Stimulated activated CD4-positive, alpha-beta T cell treated with anti-CD3 and anti-CD28 coated beads, Interleukin-12 subunit alpha, Interleukin-12 subunit beta, amount 100 ng/mL, for 48 hours (primary cell): ENCODE data around the gene DNAH5.

Experiments used
- DNase-seq, 3 donors: peaks; one replicate each; pipeline ENCODE4 v3.0.0-alpha.2; 2020; ENCODE audit warnings: low read depth in 2 of 3, low spot score in 1 of 3

DNAH5 gene

DNA sequence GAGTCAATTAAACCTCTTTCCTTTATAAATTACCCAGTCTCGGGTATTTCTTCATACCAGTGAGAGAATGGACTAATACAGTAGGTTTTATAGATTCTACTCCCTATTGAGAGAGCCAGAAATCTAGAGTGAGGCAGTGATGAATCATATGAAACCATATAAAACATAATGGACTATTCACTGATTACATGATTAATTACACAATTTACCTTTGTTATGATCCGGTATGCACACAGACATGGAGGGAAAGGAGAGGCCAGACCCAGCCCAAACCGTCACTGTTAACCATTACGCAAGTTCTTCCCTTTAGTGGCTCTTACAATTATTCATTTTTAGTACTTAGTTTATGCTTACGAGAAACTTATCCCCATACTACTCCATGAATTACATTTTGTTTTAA, 205.0 kb downstream of the DNAH5 start:
- DNase-seq, result no peak

GRCh38 chr5:13735691-13736090, 208.8 kb downstream of the DNAH5 start:
- DNase-seq, result no peak

GRCh38 chr5:13731121-13731628, 213.3 kb downstream of the DNAH5 start:
- DNase-seq, result no peak

- DNase-seq, result no peak
These were observed 235.6 kb downstream of the DNAH5 start for GRCh38 chr5:13708906-13709305.

GRCh38 chr5:13708432-13708831, 236.1 kb downstream of the DNAH5 start:
- DNase-seq, result no peak

DNA sequence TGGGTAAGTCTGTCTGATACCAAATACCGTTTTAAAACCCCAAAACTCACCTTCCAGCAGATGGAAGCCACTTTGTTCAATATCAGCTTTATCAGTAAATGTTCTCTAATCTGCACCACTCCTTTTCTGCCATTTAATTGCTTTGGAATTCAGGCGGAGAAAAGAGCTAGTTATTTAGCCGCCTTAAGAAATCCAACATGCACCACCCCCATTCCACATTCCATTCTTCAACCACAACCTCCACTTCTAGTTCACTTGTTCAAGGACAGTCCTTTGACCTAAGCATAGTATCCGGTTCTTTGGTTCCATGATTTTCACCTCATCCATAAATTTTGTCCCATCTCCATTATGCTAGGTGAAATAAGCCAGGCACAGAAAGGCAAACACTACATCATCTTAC, 240.1 kb downstream of the DNAH5 start:
- no peak for DNase-seq

DNA sequence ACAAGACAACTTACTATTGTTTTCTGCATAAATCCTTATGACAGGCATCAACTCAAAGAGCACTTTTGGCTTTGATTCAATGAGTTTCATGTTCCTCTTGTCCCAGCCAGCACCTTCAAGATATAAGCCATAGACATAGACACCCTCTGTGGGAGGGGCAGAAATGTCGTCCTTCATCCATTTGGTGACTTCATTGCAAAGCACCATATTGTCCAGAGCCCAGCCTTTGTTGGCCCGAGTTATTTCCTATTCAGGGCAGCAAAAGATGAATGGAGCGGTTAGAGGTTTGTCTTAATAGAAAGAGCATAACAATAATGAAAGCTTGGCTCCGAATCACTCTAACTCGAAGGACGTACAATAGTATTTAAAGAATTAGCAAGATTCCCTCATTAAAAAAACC, 243.9 kb downstream of the DNAH5 start:
- no peak for DNase-seq

DNA sequence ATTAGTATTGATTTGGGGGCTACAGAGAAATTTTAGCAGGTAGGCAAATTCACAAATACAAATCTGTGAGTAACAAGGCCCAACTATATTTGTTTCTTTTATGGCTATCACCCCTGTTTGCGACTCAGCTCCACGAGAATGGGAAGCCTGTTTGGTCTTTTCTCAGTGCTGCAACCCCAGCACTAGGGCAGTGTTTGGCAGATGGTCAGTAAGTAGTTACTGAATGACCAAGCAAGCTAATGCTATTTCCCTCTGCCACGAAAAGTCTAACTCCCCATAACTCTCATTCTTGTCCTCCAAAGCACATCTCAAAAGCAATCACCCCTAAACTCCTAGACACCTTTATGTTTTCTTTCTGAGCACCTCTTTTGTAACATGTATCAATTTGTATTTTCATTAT, 245.6 kb downstream of the DNAH5 start:
- no peak for DNase-seq

DNA sequence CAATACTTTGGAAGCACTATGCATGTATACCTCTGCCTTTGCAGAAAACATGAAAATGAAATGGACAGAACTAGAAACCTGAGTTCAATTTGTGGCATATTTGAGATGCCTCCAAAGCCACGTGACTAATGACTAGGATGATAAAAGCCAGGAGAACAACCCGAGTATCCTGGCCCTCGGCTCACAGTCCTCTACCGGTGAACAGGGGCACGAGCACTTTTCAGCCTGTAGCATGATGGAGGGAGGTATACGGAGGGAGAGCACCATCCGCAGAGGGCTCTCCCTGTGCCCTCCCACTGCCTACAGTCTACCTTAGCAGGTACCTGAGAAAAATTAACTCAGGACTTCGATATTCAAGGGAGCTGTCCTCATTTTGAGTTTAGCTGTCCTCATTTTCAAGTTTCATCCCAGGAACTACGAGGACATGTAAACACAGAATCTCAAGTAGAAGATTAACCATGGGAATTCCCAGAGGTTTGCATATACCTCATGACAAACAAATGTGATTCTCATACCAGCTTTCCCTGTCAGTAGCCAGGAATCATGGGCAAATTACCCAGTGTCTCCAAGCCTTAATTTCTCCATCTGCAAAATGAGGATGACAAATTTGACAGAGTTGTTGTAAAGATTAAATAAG, 249.3 kb downstream of the DNAH5 start:
- no peak for DNase-seq

GRCh38 chr5:13692172-13692571, 252.3 kb downstream of the DNAH5 start:
- no peak for DNase-seq

DNA sequence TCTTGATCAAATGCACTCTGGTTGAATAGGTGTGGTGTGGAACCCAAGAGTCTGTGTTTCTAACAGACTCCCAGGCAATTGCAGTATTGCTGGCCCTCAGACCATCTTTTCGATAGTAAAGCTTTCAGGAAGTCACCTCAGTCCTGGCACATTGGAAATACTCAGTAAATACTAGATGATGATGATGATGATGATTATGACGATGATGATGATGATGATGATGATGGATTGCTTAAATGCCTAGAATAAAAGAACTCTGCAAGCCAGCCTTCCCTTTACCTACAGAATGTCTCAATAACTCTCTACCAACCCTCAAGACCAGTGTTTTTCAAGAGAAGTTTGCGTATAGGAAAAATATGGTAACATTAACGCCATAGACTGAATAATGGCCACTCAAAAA, 268.0 kb downstream of the DNAH5 start:
- no peak for DNase-seq

DNA sequence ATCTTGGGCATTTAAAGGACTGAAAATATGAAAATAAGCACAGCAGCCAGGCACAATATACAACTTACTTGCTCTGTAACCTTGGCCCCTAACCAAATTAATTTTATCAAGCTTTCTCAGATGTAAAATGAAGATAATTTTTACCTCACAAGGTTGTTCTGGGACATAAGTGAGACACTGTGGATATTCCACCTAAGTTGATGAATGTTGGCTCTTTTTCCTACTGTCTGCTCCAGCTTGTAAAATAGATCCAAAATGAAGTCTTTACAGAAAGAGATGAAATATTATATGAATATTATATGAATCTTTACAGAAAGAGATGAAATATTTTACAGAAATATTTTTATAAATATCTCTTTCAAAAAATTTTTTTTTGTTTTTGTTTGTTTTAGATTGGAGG, 270.1 kb downstream of the DNAH5 start:
- no peak for DNase-seq

- DNase-seq, result no peak
These were observed 271.0 kb downstream of the DNAH5 start for GRCh38 chr5:13673511-13673910.

GRCh38 chr5:13664377-13664776, 280.1 kb downstream of the DNAH5 start:
- DNase-seq, result no peak

- no peak for DNase-seq
These were observed 281.9 kb downstream of the DNAH5 start for GRCh38 chr5:13662626-13663025.

DNA sequence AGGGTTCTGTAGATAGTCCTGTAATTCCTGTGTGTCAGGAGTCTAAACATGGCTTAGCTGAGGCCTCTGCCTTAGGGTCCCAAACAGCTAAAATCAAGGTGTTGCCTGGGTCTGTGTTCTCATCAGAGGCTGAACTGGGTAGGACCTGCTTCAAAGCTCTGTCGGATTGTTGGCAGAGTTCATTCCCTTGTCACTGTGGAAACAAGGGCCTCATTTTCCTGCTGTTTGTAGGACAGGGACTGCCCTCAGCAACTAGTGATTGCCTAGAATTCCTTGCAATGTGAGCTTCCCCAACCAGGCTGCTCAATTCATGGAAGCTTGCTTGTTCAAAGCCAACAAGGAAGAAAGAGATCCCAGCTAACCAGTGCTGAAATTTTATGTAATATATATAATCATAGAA, 283.2 kb downstream of the DNAH5 start:
- no peak for DNase-seq

DNA sequence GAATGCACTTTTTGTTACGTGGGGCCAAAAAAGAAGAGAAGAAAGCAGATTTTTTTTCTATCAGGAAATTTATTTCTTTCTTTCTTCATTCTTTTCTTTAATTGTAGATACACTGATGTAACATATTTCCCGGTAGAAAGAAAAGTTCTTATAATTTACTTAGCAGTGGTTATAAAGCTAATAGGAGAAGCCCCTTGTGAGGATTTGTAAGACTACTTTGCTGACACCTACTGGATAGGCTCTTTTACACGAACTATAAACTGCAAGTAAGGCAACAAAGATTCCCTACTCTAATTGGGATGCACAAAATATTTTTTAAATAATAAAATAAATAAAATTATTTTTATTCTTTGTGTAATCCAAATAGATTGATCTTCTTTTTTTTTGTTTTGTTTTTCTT, 284.4 kb downstream of the DNAH5 start:
- DNase-seq, result no peak

DNA sequence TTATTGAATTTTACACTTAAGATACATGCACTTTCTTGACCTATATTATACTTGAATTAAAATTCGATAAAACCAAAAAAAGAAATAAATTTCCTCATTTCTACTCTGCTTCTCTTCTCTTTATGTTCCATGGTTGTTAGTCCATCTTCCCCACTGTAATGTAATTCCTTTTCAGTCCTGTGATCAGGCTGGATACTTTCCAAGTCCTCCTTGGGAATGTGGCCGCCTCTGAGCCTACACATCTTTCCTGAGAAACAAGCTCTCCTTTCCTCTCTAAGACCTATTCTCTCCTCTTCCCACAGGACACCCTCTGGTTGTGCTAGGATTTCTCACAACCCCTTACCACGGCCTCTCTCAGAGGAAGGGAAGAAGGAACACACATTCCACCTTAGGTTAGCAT, 285.1 kb downstream of the DNAH5 start:
- DNase-seq, result no peak

GRCh38 chr5:13658761-13659160, 285.7 kb downstream of the DNAH5 start:
- no peak for DNase-seq

GRCh38 chr5:13658152-13658551, 286.3 kb downstream of the DNAH5 start:
- no peak for DNase-seq

GRCh38 chr5:13653709-13654108, 290.8 kb downstream of the DNAH5 start:
- no peak for DNase-seq

DNA sequence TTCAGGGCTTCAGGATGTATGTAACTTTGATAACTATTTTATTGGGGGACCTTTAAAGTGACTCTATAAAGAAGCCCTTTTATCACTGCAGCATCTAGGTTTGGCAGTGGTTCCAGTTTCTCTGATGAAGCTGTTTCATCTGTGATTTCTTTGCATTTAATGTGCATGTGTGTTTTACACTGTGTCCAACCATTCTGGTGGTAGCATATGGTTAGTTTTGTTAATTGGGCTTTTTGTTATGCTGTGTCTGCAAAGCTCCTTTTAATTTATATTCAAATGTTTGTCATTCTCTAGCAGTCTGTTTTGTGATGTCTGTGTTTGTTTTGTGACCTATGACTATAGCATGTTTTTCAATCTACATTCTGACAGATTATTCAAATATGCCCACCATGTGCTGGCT, 294.8 kb downstream of the DNAH5 start:
- no peak for DNase-seq

DNA sequence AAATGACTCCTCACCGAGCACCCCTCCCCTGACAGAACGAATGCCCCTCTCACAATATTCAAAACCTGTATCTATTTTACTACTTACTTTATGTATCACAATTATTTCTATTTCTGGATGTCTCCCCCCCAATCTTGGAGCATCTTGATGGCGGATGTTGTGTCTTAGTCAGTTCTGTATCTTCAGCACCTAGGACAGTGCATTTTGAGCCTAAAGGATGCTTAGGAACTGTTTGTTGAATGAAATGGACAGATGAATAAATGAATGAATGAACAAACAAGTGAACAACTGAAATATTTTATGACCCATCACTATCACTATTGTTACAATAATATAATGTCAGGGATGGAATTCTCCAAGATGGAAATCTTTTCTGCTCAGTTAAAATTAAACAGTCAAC, 295.7 kb downstream of the DNAH5 start:
- no peak for DNase-seq

- no peak for DNase-seq
These were observed 300.8 kb downstream of the DNAH5 start for GRCh38 chr5:13643734-13644133.
